ENCODE data around the gene LMO3. TPM values are rescaled to one million over a fixed set of nuclear protein-coding genes. Genes with fewer than 3 reads are reported as not detected.

LMO3 gene
- total RNA-seq, 4 donors from 2014 or later: 9.2 to 55.1 (median 41.0) TPM

GRCh38 chr12:16520328-16520727 lies 85.6 kb downstream of the LMO3 start:
- no peak overlapping the region for H3K27ac ChIP-seq
- intact Hi-C loops (cut with DNase I; ENCODE audit: low total_unique reads) (no loop called here), in situ Hi-C loops (cut with MboI; ENCODE audit: low pct_ligation_motif_present in 1 of 4, low pct_unique_long_range_greater_than_20kb in 1 of 4, low sequenced_read_pairs in 3 of 4) (no loop called here)
- no peak for TF ChIP-seq CTCF (IDR thresholded peaks at IDR 0.05)
- no peak for TF ChIP-seq EP300 (IDR thresholded peaks at IDR 0.05; ENCODE audit: low read depth)
- TF ChIP-seq POLR2A (IDR thresholded peaks at IDR 0.05): no peak
- no peak for TF ChIP-seq POLR2AphosphoS5 (IDR thresholded peaks at IDR 0.05)
- no peaks in the 10 kb centered on the region for H3K27me3 ChIP-seq
- H3K4me3 ChIP-seq: no peak overlapping the region
- 78 to 83% methylated on average over 5 to 6 of the region's 6 CpGs for WGBS, 2 donors (ENCODE audit: low coverage in 1 of 2)
- DNase-seq: no peak
- no peaks in the 10 kb centered on the region for H3K9me3 ChIP-seq
- H3K36me3 ChIP-seq: no peaks in the 10 kb centered on the region
- H3K4me1 ChIP-seq: no peaks in the 10 kb centered on the region

DNA sequence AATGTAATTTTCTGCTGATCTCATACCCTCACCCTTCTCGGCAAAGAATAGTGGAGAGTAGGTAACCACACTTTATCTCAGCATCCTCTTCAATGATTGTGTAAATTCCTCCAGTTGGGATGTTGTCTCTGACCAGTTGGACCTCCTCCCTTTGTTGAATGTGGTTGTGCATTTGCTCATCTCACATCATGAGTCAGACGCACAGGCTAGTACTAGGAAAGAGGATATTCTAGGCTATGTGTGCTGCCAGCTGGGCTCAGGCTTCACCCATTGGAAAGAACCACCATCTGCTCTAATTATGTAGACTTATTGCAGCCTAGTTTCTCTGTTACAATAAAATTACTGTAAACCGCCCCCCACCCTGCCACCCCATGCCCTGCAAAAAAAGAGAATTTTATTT lies 90.3 kb downstream of the LMO3 start:
- in situ Hi-C loops (cut with MboI; ENCODE audit: low pct_ligation_motif_present in 1 of 4, low pct_unique_long_range_greater_than_20kb in 1 of 4, low sequenced_read_pairs in 3 of 4) (no loop called here), intact Hi-C loops (cut with DNase I; ENCODE audit: low total_unique reads) (no loop called here)
- DNase-seq: no peak
- TF ChIP-seq POLR2AphosphoS5 (IDR thresholded peaks at IDR 0.05) (no peak), EP300 (IDR thresholded peaks at IDR 0.05; ENCODE audit: low read depth) (no peak), CTCF (IDR thresholded peaks at IDR 0.05) (no peak), POLR2A (IDR thresholded peaks at IDR 0.05) (no peak)
- H3K27ac ChIP-seq: no peak overlapping the region
- H3K4me3 ChIP-seq: no peak overlapping the region
- no peaks in the 10 kb centered on the region for H3K36me3 ChIP-seq
- H3K27me3 ChIP-seq: no peaks in the 10 kb centered on the region
- H3K4me1 ChIP-seq: no peaks in the 10 kb centered on the region
- no peaks in the 10 kb centered on the region for H3K9me3 ChIP-seq
- WGBS, 2 donors (ENCODE audit: low coverage in 1 of 2): 87 to 100% methylated on average over 2 to 3 of the region's 3 CpGs

- 83 to 96% methylated on average over 1 to 15 of the region's 15 CpGs for WGBS, 2 donors (ENCODE audit: low coverage in 1 of 2)
- DNase-seq: no peak
- no peaks in the 10 kb centered on the region for H3K9me3 ChIP-seq
Observed at GRCh38 chr12:16513231-16513630, 92.7 kb downstream of the LMO3 start.

GRCh38 chr12:16509411-16509810 lies 96.6 kb downstream of the LMO3 start:
- no peak for TF ChIP-seq POLR2AphosphoS5 (IDR thresholded peaks at IDR 0.05)
- Histone ChIP-seq H3K4me3 (no peak overlapping the region), H3K4me1 (no peaks in the 10 kb centered on the region), H3K27ac (no peak overlapping the region), H3K36me3 (no peaks in the 10 kb centered on the region), H3K27me3 (no peaks in the 10 kb centered on the region), H3K9me3 (no peaks in the 10 kb centered on the region)
- intact Hi-C loops (cut with DNase I; ENCODE audit: low total_unique reads) (no loop called here), in situ Hi-C loops (cut with MboI; ENCODE audit: low pct_ligation_motif_present in 1 of 4, low pct_unique_long_range_greater_than_20kb in 1 of 4, low sequenced_read_pairs in 3 of 4) (no loop called here)
- DNase-seq: no peak
- WGBS, 2 donors (ENCODE audit: low coverage in 1 of 2): 65 to 68% methylated on average over 2 of the region's 2 CpGs

More at GRCh38 chr12:16513231-16513630, 92.7 kb downstream of the LMO3 start:
- Histone ChIP-seq H3K27ac (no peak overlapping the region), H3K4me3 (no peak overlapping the region), H3K27me3 (no peaks in the 10 kb centered on the region), H3K4me1 (no peaks in the 10 kb centered on the region), H3K36me3 (no peaks in the 10 kb centered on the region)
- intact Hi-C loops (cut with DNase I; ENCODE audit: low total_unique reads) (no loop called here), in situ Hi-C loops (cut with MboI; ENCODE audit: low pct_ligation_motif_present in 1 of 4, low pct_unique_long_range_greater_than_20kb in 1 of 4, low sequenced_read_pairs in 3 of 4) (no loop called here)
- TF ChIP-seq EP300 (IDR thresholded peaks at IDR 0.05; ENCODE audit: low read depth) (no peak), CTCF (IDR thresholded peaks at IDR 0.05) (no peak), POLR2AphosphoS5 (IDR thresholded peaks at IDR 0.05) (no peak), POLR2A (IDR thresholded peaks at IDR 0.05) (no peak)

DNA sequence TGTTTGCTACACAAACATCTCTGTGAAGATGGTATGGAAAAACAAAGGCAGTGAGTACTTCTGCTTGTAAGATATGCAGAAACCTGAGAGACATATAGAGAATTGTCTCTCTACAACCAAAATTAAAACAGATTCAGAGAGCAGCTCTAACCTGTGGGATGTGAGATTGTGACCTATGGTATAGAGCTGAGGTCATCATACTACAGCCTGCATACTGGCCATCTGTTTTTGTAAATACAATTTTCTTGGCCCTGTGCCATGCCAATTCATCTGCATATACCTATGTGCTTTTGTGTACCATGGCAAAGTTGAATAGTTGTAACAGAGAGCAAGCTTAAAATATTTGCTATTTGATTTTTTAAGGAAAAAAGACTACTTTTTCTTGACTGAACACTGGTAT lies 99.6 kb downstream of the LMO3 start:
- Histone ChIP-seq H3K36me3 (no peaks in the 10 kb centered on the region), H3K4me3 (no peak overlapping the region), H3K4me1 (no peaks in the 10 kb centered on the region), H3K27me3 (no peaks in the 10 kb centered on the region), H3K27ac (no peak overlapping the region), H3K9me3 (no peaks in the 10 kb centered on the region)
- TF ChIP-seq POLR2AphosphoS5 (IDR thresholded peaks at IDR 0.05): no peak
- no peak for TF ChIP-seq EP300 (IDR thresholded peaks at IDR 0.05; ENCODE audit: low read depth)
- no peak for TF ChIP-seq CTCF (IDR thresholded peaks at IDR 0.05)
- TF ChIP-seq POLR2A (IDR thresholded peaks at IDR 0.05): no peak
- intact Hi-C loops (cut with DNase I; ENCODE audit: low total_unique reads): no loop called here
- in situ Hi-C loops (cut with MboI; ENCODE audit: low pct_ligation_motif_present in 1 of 4, low pct_unique_long_range_greater_than_20kb in 1 of 4, low sequenced_read_pairs in 3 of 4): no loop called here
- no peak for DNase-seq
